SK-N-SH (cell line): Measurements from ENCODE around the gene HS2ST1.

ENCODE experiments used
- CTCF ChIP-seq: fragments of 200-600 bp; sonication (generic); IDR thresholded peaks from 2 replicates; pipeline ENCODE4 v1.6.1; 2017; ENCODE audit warnings: antibody characterized with exemption, mild to moderate bottlenecking, moderate library complexity
- EZH2phosphoT487 ChIP-seq: fragments of 200-600 bp; sonication (generic); IDR thresholded peaks from 2 replicates; pipeline ENCODE4 v1.6.1; 2017; ENCODE audit warnings: low read depth, mixed run types, mild to moderate bottlenecking, antibody characterized with exemption, moderate library complexity, borderline replicate concordance
- GABPA ChIP-seq: IDR thresholded peaks from 2 replicates; pipeline ENCODE4 v1.4.0; 2012; ENCODE audit warnings: low read depth, mild to moderate bottlenecking
- POLR2AphosphoS5 ChIP-seq: IDR thresholded peaks from 2 replicates; pipeline ENCODE4 v1.6.1; 2012; ENCODE audit warnings: low read depth, low read length
- RAD21 ChIP-seq: IDR thresholded peaks from 2 replicates; pipeline ENCODE4 v1.6.1; 2012; ENCODE audit warnings: mild to moderate bottlenecking, low read length
- RCOR1 ChIP-seq: fragments of 150-350 bp; IDR thresholded peaks from 2 replicates; pipeline ENCODE4 v1.6.1; 2017; ENCODE audit warnings: antibody characterized with exemption, low read length
- TF ChIP-seq, protein P1 (sequence below): IDR thresholded peaks from 2 replicates; pipeline ENCODE4; 2012
- TF ChIP-seq, protein P2 (sequence below): IDR thresholded peaks from 2 replicates; pipeline ENCODE4 v1.6.1; 2012; ENCODE audit warnings: mild to moderate bottlenecking, low read depth, low read length, moderate library complexity

- TF ChIP-seq CTCF (no peak), GABPA (no peak), RAD21 (no peak), EZH2phosphoT487 (no peak), RCOR1 (no peak), POLR2AphosphoS5 (no peak)
- TF ChIP-seq, protein P1, sequence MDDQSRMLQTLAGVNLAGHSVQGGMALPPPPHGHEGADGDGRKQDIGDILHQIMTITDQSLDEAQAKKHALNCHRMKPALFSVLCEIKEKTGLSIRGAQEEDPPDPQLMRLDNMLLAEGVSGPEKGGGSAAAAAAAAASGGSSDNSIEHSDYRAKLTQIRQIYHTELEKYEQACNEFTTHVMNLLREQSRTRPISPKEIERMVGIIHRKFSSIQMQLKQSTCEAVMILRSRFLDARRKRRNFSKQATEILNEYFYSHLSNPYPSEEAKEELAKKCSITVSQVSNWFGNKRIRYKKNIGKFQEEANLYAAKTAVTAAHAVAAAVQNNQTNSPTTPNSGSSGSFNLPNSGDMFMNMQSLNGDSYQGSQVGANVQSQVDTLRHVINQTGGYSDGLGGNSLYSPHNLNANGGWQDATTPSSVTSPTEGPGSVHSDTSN, result no peak
- TF ChIP-seq, protein P2, sequence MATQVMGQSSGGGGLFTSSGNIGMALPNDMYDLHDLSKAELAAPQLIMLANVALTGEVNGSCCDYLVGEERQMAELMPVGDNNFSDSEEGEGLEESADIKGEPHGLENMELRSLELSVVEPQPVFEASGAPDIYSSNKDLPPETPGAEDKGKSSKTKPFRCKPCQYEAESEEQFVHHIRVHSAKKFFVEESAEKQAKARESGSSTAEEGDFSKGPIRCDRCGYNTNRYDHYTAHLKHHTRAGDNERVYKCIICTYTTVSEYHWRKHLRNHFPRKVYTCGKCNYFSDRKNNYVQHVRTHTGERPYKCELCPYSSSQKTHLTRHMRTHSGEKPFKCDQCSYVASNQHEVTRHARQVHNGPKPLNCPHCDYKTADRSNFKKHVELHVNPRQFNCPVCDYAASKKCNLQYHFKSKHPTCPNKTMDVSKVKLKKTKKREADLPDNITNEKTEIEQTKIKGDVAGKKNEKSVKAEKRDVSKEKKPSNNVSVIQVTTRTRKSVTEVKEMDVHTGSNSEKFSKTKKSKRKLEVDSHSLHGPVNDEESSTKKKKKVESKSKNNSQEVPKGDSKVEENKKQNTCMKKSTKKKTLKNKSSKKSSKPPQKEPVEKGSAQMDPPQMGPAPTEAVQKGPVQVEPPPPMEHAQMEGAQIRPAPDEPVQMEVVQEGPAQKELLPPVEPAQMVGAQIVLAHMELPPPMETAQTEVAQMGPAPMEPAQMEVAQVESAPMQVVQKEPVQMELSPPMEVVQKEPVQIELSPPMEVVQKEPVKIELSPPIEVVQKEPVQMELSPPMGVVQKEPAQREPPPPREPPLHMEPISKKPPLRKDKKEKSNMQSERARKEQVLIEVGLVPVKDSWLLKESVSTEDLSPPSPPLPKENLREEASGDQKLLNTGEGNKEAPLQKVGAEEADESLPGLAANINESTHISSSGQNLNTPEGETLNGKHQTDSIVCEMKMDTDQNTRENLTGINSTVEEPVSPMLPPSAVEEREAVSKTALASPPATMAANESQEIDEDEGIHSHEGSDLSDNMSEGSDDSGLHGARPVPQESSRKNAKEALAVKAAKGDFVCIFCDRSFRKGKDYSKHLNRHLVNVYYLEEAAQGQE, result no peak
These were observed 116.6 kb downstream of the HS2ST1 start for GRCh38 chr1:87030740-87031690.
